Stimulated activated naive CD4-positive, alpha-beta T cell (primary cell): Measurements from ENCODE around the gene MAPK12.

Experiments
- DNase-seq, 6 experiments: peaks; one replicate each; lab custom pipeline; 2025; lab: John Stamatoyannopoulos, UW

Gene MAPK12

DNA sequence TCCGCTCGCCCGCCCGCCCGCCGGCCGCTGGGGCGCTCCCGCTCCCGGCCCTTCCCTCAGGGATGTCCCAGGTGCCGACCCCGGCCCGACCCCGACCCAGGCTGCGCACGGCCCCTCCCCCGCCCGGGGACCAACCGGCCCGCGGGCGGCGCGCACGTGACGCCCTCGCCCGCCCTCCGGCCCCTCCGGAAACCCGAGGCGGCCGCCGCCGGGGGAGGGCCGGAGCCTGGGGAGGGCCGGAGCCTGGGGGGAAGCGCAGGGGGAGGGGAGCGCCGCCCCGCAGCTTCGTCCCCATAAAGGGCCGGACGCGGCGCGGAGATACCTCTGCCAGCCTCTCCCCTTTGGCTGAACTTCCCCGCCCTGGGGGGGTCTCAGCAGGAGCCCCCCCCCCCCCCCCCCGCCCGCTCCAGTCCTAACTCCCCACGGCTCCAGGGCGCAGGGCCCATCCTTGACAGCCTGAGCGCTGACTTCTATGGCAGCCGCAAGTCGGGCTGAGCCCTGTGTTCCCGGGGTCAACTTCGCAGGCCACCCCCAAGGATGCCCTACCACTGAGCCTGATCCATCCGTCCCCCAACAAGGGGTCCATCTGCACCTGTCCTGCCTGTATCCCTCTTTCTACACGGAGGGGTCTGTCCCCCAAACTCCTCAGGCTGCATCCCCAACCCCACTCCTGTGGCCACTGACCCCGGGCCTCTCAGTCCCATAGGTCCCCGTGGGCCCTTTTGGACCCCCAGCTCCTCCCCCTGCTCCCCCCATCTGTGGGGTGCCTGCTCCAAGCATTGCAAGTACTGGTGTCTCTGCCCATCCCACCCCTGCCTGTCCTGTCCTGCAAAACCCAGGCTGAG lies at the start of gene MAPK12:
Gene MAPK12, minus strand, starts transcription at position 69 of the 845 bp plus-strand sequence. CDS start 174 bp downstream, outside the sequence.
- no peak for DNase-seq

DNA sequence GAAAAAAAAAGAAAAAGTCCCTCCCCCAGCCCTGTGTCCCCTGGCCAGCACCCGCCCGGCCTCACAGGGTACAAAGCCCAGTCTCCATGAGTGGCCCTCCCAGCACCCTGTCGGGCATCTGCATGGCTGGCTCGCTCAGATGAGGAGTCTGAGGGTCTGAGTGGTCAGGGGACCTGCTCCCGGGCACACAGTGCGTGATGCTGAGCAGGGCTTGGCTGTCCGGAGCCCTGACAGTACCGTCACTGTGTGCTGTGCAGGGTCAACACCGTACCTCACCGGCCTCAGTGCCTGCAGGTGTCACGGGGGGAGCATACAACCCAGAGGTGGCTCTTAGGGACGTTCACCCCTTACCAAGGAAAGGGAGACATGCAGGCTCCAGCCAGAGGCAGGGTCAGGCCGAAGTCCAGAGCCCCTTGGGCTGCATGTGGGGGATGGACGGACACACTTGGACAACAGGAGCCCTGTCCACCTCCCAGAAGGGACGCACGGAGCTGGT lies 49.5 kb upstream of the MAPK12 start:
- no peak for DNase-seq

DNA sequence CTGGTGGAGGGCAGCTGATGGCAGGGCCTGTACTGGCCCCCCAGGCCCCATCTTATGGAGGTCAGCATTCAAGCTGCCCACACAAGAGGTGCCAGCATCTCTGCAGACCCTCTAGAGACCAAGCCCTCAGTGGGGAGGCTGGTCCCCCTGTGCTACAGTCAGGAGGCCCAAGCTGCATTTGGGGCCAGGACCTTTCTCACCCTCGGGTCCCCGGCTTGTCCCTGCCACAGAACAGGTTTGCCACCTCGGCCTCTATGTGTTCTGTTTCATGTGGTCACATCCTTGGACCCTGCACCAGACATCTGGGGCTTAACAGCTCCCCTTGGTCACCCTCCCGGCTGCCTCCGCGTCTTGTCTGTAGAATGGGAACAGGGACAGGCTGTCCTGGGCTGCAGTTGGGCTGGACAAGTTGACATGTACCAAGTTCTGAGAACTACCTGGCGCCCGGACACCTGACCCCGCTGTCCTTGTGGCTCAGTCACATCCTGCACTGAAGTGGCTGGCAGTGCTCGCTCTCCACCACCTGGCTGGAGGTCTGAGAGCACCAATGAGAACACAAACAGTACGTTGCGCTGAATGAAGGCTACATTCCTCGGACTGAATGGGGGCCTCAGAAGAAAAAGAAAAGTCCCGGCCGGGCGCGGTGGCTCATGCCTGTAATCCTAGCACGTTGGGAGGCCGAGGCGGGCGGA lies 48.7 kb upstream of the MAPK12 start:
- no peak for DNase-seq

DNA sequence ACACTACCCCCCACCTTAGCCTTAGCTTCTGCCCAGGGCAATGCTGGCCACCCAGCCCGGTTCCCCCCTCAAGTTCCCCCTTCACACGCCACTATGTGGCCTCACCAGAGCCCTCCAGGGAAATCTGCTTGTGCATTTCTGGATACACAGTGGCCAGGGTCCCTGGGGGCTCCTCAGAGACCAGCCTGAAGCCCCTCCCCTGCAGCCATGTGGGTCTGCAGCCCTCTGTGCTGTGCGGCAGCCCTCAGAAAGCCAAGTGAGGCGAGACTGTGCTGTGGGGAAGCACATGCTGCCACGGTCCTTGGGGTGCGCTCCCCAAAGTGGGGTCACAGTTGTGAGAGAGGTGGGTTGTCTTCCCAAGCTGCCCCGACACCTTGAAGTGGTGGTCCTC lies 48.1 kb upstream of the MAPK12 start:
- DNase-seq: no peak

DNA sequence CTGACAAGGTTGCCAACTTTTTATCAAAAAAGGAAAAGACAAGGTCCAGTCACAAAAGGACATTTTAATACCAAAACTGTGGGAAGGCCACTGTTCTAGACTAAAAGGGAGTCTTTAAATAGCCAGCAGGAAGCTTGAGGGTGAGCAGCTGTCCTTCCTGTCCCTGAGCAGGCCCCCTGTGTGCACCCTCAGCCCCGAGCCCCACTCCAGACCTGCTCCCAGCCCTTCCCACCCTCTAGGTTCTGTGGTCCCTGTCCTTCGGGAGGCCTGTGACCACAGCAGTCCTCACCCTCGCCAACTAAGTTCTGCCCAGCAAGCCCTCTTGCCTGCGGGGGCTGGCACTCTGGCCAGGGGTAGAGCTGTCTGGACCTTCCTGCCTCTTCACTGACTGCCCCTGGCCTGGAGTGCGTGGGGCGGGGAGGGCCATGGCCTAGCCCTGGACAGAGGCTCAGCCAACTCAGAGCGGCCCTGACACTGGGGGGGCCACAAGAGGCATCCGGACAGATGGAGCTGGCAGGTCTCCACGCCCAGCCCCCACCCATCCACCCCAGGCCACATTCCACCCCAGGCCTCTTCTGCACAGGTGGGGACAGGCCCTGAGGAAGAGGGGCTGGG lies 47.6 kb upstream of the MAPK12 start:
- DNase-seq: no peak

DNA sequence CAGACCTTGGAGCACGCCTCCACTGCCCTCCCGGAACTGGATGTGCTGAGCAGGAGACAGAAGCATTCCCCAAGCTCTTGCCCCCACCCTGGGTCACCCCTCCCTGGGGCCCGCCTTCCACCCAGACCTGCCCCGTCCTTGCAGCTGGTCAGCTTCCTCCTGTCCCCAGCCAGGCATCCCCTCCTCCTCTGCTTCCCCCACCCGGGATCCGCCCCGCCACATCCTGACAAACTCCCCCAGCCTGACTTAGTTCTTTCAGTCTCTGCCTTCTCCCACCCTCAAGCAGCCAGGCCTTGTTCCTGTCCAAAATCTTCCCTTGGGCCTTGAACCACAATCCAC lies 47.1 kb upstream of the MAPK12 start:
- no peak for DNase-seq

- DNase-seq: no peak
Measured at GRCh38 chr22:50307890-50308596, 46.6 kb upstream of the MAPK12 start.

- DNase-seq: peak in 2 of 6 experiments; percentile 13 to 15
Measured at GRCh38 chr22:50306753-50307749, 45.6 kb upstream of the MAPK12 start, which contains the start of gene PLXNB2. TSS of gene PLXNB2 (minus strand) at chr22:50307646. CDS start at chr22:50290584, 17,062 bp downstream.

DNA sequence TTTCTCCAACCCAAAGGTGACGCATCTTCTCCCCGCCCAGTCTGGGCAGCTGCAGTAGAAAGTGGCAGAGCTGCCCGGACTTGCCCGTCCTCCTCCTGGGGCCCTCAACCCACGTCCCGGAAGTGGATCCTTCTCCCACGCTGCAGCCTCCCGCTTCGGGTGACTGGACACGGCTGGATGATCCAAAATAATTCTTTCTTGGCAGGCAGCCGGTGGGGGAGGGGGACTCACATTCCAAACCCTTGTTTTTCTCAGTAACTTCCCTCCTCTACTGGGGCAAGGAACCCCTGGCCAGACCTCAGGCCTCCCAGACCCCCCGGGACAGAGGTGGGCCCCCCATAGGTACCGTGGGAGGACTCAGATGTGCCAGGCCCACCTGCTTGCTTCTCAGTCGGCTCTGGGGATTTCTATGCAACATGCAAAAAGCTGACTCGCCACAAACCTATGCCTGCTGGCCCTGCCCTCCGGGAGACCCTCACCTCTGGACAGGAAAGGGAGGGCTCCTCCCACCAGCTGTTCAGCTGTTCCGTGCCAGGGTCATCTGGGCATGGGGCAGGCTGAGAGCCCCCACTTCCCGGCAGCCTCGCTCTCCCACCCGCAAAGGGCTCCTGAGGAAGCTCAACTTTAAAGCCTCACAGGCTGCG lies 44.6 kb upstream of the MAPK12 start:
- no peak for DNase-seq

DNA sequence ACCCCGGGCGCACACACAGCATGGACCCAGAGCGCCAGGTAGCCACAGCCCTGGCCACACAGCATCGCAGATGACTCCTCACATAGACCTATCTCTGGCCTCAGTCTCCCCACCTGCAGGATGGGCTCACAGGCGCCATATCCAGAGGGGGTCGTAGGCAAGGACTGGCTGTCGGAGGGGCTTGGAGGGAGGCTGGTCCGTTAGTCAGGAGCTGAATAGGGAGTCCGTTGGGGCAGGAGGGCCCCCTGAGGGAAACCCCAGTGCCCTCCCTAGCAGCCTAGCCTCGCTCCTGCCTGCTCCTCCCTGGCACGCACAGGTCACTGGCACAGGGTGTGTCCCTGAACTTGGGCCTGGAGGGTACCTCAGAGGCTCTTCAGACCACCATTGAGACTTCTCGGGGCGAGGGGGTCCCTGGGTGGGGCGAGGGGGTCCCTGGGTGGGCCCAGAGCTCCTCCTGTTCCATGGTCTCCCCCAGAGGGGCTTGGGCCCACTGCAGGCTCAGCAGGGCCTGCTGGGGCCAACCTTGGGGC lies 44.0 kb upstream of the MAPK12 start:
- no peak for DNase-seq

DNA sequence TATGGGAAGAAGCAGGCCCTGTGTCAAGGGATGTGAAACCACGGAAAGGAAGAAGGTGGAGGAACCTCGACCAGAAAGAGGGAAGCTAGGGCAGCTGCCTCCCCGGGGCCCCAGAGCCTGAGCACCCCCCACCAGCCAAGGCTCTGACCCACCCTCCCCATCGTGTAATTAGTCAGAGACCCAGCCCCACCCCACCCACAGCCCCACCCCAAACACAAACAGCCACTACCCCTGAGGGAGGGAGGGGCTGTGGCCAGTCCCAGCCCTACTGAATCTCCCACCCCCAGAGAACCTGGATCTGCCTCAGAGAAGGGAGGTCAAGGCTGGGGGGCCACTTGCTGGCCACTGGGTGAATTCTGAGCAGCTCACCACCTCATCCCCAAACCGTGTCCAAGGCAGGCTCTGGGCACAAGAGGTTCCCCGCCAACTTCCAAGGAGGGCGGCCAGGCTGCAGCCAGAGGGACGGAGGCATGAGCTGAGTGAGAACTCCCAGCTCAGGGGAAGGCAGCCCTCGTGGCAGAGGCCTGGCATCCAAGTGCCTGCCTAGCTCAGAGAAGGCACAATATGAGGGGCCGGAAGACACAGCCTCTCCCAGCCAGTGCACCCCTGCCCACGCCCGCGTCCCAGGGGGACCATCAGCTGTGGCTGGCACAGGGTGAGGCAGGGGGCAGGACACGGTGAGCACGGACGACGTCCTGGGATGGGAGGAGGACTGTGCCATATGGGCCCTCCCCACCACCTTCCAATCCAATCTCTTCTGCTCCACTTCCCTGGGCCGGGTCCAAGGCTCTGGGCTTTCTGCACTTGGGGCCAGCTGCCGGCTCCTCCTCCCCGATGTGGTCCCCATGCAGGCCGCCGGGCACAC lies 43.3 kb upstream of the MAPK12 start:
- no peak for DNase-seq

GRCh38 chr22:50303848-50304527 lies 42.5 kb upstream of the MAPK12 start:
- DNase-seq: no peak

DNA sequence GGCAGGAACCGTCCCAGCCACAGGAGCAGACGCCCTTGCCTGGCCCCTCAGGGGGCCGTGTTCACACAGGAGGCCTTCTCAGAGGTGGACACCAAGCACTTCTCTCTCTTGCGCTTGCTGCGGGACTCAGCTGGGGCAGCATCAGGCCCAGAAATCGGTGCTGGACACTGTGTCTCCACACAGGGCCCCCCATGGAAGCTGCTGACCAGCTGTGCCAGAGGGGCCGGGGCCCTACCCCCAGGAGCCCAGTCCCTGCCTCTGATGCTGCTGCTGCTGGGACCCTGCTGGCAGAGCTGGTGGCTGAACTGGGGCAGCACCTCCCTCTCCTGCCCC lies 42.0 kb upstream of the MAPK12 start:
- DNase-seq: no peak

GRCh38 chr22:50302564-50302963 lies 41.1 kb upstream of the MAPK12 start:
- no peak for DNase-seq

DNA sequence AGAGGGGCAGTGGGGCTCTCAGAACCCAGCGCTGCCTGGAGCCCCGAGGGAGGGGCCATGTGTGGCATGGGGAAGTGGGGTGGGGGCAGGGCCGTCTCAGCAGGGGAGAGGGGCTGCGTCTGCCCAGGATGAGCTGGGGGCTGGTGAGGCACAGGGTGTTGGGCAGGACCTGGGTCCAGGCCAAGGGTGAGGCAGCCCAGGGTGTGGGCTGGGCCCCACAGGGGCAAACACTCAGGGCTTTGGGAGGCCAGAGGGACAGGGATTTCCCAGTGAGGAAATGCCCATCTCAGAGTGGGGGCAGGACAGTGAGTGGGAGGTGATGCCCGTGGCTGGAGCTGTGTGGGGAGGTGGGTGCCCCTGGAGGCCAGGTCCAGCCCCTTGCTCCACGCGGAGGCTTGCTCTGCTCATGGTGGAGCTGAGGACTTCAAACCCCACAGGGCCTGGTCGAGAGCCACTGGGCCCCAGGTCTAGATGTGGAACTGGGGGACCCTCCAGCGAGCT lies 40.6 kb upstream of the MAPK12 start:
- DNase-seq: no peak

DNA sequence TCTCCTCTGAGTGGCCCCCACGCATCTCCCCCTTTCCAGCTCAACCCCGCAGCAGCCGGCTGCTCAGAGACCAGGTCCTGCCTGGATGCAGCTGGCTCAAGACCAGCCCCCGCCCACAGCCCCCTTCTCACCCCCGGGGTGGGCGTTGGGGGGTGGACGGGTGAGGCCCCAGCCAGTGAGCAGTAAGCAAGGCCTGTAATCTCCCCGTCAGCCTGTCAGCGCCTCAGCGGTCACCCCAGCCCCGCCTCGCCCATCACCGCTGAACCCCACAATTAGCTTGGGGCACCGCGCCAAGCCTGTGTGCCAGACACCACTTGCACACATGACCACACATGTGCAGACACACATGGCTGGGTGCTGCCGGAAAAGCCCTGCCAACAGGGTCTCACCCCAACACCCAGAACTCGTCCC lies 40.1 kb upstream of the MAPK12 start:
- DNase-seq: no peak

- no peak for DNase-seq
Measured at GRCh38 chr22:50300620-50301257, 39.3 kb upstream of the MAPK12 start.
